Neural cell (in vitro differentiated cells): Measurements from ENCODE around the gene PRICKLE3. TPM values are rescaled to one million over a fixed set of nuclear protein-coding genes. Genes with fewer than 3 reads are reported as not detected.

Source experiments
- H2AFZ ChIP-seq: fragments of 200-600, 300-800 bp; sonication (generic), shearing (Covaris generic); 2 replicates; pipeline ENCODE4 v1.6.0; 2014; ENCODE audit warnings: low read depth, mild to moderate bottlenecking, antibody characterized with exemption, low read length, moderate library complexity
- H3F3A ChIP-seq: fragments of 200-600 bp; shearing (Covaris generic); 2 replicates; pipeline ENCODE4 v1.6.1; 2016; ENCODE audit warnings: mild to moderate bottlenecking, moderate library complexity, mixed read lengths, antibody characterized with exemption, low read length; ENCODE audit not compliant: insufficient read depth, poor library complexity, severe bottlenecking
- H3K27ac ChIP-seq: fragments of 200-600, 300-800 bp; sonication (generic), shearing (Covaris generic); 2 replicates; pipeline ENCODE4 v1.5.1; 2014; ENCODE audit warnings: mild to moderate bottlenecking, low read length, moderate library complexity
- H3K27me3 ChIP-seq: fragments of 300-800, 200-600 bp; sonication (generic), shearing (Covaris generic); 2 replicates; pipeline ENCODE4 v1.6.0; 2014; ENCODE audit warnings: mild to moderate bottlenecking, low read depth, low read length, moderate library complexity; ENCODE audit not compliant: insufficient read depth
- H3K36me3 ChIP-seq: fragments of 300-800, 200-600 bp; sonication (generic), shearing (Covaris generic); 2 replicates; pipeline ENCODE4 v1.5.1; 2014; ENCODE audit warnings: mild to moderate bottlenecking, antibody characterized with exemption, low read length, moderate library complexity; ENCODE audit not compliant: insufficient read depth
- H3K4me2 ChIP-seq: fragments of 300-800, 200-600 bp; sonication (generic), shearing (Covaris generic); 2 replicates; pipeline ENCODE4 v1.6.0; 2014; ENCODE audit warnings: mild to moderate bottlenecking, low read length
- H3K4me3 ChIP-seq: fragments of 300-800, 200-600 bp; sonication (generic), shearing (Covaris generic); 2 replicates; pipeline ENCODE4 v1.5.1; 2014; ENCODE audit warnings: mild to moderate bottlenecking, low read length, moderate library complexity
- H3K79me2 ChIP-seq: fragments of 200-600 bp; shearing (Covaris generic); replicated peaks from 2 replicates; pipeline ENCODE4 v1.6.0; 2014; ENCODE audit warnings: mild to moderate bottlenecking, low read length, moderate library complexity; ENCODE audit not compliant: insufficient read depth
- H3K9ac ChIP-seq: fragments of 300-800, 200-600 bp; sonication (generic), shearing (Covaris generic); 2 replicates; pipeline ENCODE4 v1.6.1; 2016; ENCODE audit warnings: mild to moderate bottlenecking, low read length, mixed read lengths
- H3K9me2 ChIP-seq: fragments of 200-600 bp; shearing (Covaris generic); 2 replicates; pipeline ENCODE4 v1.6.1; 2016; ENCODE audit warnings: mild to moderate bottlenecking, low read length, mixed read lengths; ENCODE audit not compliant: insufficient read depth
- H3K9me3 ChIP-seq: fragments of 200-600, 300-800 bp; sonication (generic), shearing (Covaris generic); 2 replicates; pipeline ENCODE4 v1.6.1; 2016; ENCODE audit warnings: mild to moderate bottlenecking, mixed run types, low read length, moderate library complexity, mixed read lengths
- H4K20me1 ChIP-seq: fragments of 200-600 bp; shearing (Covaris generic); 2 replicates; pipeline ENCODE4 v1.6.1; 2016; ENCODE audit warnings: mild to moderate bottlenecking, mixed run types; ENCODE audit not compliant: insufficient read depth
- CTCF ChIP-seq: fragments of 450-650 bp; IDR thresholded peaks from 2 replicates; pipeline ENCODE4 v1.5.1; 2014; ENCODE audit warnings: antibody characterized with exemption, mild to moderate bottlenecking, moderate library complexity; ENCODE audit not compliant: poor library complexity, severe bottlenecking
- EP300 ChIP-seq: fragments of 450-650 bp; conservative IDR thresholded peaks from 2 replicates; pipeline ENCODE4 v1.6.1; 2014; ENCODE audit warnings: antibody characterized with exemption, mild to moderate bottlenecking, moderate library complexity; ENCODE audit not compliant: poor library complexity, severe bottlenecking
- EZH2 ChIP-seq: fragments of 200-600, 300-800 bp; shearing (Covaris generic), sonication (generic); IDR thresholded peaks from 2 replicates; pipeline ENCODE4 v1.6.1; 2014; ENCODE audit warnings: antibody characterized with exemption, low read length, borderline replicate concordance, mild to moderate bottlenecking; ENCODE audit not compliant: insufficient read depth, poor library complexity, severe bottlenecking
- MXI1 ChIP-seq: fragments of 450-650 bp; conservative IDR thresholded peaks from 2 replicates; pipeline ENCODE4 v1.6.1; 2014; ENCODE audit warnings: antibody characterized with exemption, mild to moderate bottlenecking; ENCODE audit not compliant: poor library complexity, severe bottlenecking
- POLR2AphosphoS5 ChIP-seq: IDR thresholded peaks from 2 replicates; pipeline ENCODE4 v1.6.1; 2012
- RAD21 ChIP-seq: fragments of 450-650 bp; conservative IDR thresholded peaks from 2 replicates; pipeline ENCODE4 v1.6.1; 2014; ENCODE audit warnings: antibody characterized with exemption, mild to moderate bottlenecking, moderate library complexity
- REST ChIP-seq: IDR thresholded peaks from 2 replicates; pipeline ENCODE4 v1.6.1; 2012; ENCODE audit warnings: borderline replicate concordance
- SMC3 ChIP-seq: fragments of 450-650 bp; conservative IDR thresholded peaks from 2 replicates; pipeline ENCODE4 v1.6.1; 2014; ENCODE audit warnings: antibody characterized with exemption, mild to moderate bottlenecking, moderate library complexity; ENCODE audit not compliant: poor library complexity
- TAF1 ChIP-seq: IDR thresholded peaks from 2 replicates; pipeline ENCODE4 v1.6.1; 2012; ENCODE audit warnings: low read depth
- polyA minus RNA-seq: library from RNA; depleted of rRNA, polyadenylated mRNA; stranded (reverse); fragments of >200 nt; gene quantifications from 2 replicates; pipeline ENCODE4 v1.2.3, GENCODE V29; 2014
- polyA plus RNA-seq: library from polyadenylated mRNA; depleted of rRNA; stranded (reverse); fragments of >200 nt; gene quantifications from 2 replicates; pipeline ENCODE4 v1.2.3, GENCODE V29; 2014

PRICKLE3 gene
- 0.45 TPM in 1 of 2 replicates, not detected in the other for polyA plus RNA-seq
- polyA minus RNA-seq, result not detected in 2 replicates

GRCh38 chrX:49186125-49187027 is at the start of gene PRICKLE3:
Gene PRICKLE3, minus strand, starts transcription at chrX:49186373. Its CDS starts 76 bp downstream, at chrX:49186297.
- Histone ChIP-seq H3K9me3 (no peaks in the 10 kb centered on the region), H2AFZ (no peak within 1 kb of the TSS), H3K79me2 (no peaks in the 10 kb centered on the region), H3K27me3 (no peaks in the 10 kb centered on the region), H3K9ac (no peak within 1 kb of the TSS), H3K36me3 (no peaks in the 10 kb centered on the region), H3K4me2 (no peak within 1 kb of the TSS), H3K27ac (no peak within 1 kb of the TSS), H3F3A (no peaks in the 10 kb centered on the region), H4K20me1 (no peaks in the 10 kb centered on the region), H3K4me3 (no peak within 1 kb of the TSS), H3K9me2 (no peaks in the 10 kb centered on the region)
- TF ChIP-seq POLR2AphosphoS5 (no peak), RAD21 (no peak), REST (no peak), EZH2 (no peak), EP300 (no peak), CTCF (no peak), SMC3 (no peak), TAF1 (no peak), MXI1 (no peak)

- Histone ChIP-seq H3K4me3 (no peak overlapping the region), H3K27ac (no peak overlapping the region), H3K9me3 (no peaks in the 10 kb centered on the region), H3K9me2 (no peaks in the 10 kb centered on the region), H4K20me1 (no peaks in the 10 kb centered on the region), H3K79me2 (no peaks in the 10 kb centered on the region), H3K4me2 (no peak overlapping the region), H2AFZ (no peak overlapping the region), H3K27me3 (no peaks in the 10 kb centered on the region), H3K36me3 (no peaks in the 10 kb centered on the region), H3K9ac (no peak overlapping the region), H3F3A (no peaks in the 10 kb centered on the region)
- TF ChIP-seq TAF1 (no peak), CTCF (no peak)
Observed at GRCh38 chrX:49233887-49234555, 47.8 kb upstream of the PRICKLE3 start.
